LNCAP (cell line): ENCODE data around the gene SLC25A44.

Source experiments
- CTCF ChIP-seq: fragments of 450-650 bp; IDR thresholded peaks from 2 replicates; pipeline ENCODE4 v1.5.1; 2017; ENCODE audit warnings: mild to moderate bottlenecking

Gene SLC25A44

GRCh38 chr1:156221986-156222692 lies 28.2 kb downstream of the SLC25A44 start:
- no peak for TF ChIP-seq CTCF

- TF ChIP-seq CTCF: no peak
Measured at GRCh38 chr1:156225677-156226014, 31.7 kb downstream of the SLC25A44 start.

- TF ChIP-seq CTCF: no peak
Measured at GRCh38 chr1:156226116-156226538, 32.2 kb downstream of the SLC25A44 start.

- no peak for TF ChIP-seq CTCF
Measured at GRCh38 chr1:156226782-156227181, 32.9 kb downstream of the SLC25A44 start.

- TF ChIP-seq CTCF: no peak
Measured at GRCh38 chr1:156228501-156228900, 34.6 kb downstream of the SLC25A44 start.

GRCh38 chr1:156229809-156230472 lies 36.0 kb downstream of the SLC25A44 start:
- TF ChIP-seq CTCF: no peak

- TF ChIP-seq CTCF: no peak
Measured at GRCh38 chr1:156230473-156230837, 36.6 kb downstream of the SLC25A44 start.
